Prostate gland (tissue), 2 donors: ENCODE measurements around the gene AKAP8L.

ENCODE experiments used
- CTCF ChIP-seq, 4 experiments: fragments of 200-600 bp in 2 of 4; fragments of 450-650 bp in 2 of 4; sonication (generic) in 2 of 4; IDR thresholded peaks; 1 replicate in 3 of 4; 2 replicates in 1 of 4; pipeline ENCODE4 v1.5.1; 2016 to 2019; ENCODE audit warnings: antibody characterized with exemption in 4 of 4, mild to moderate bottlenecking in 2 of 4, moderate library complexity in 2 of 4
- POLR2A ChIP-seq: fragments of 450-650 bp; IDR thresholded peaks from one replicate; pipeline ENCODE4 v1.6.1; 2016; ENCODE audit warnings: antibody characterized with exemption, mild to moderate bottlenecking
- POLR2AphosphoS5 ChIP-seq: sonication (generic); formaldehyde crosslinking; IDR thresholded peaks from one replicate; pipeline ENCODE4 v1.6.1; 2017; ENCODE audit warnings: antibody characterized with exemption

DNA sequence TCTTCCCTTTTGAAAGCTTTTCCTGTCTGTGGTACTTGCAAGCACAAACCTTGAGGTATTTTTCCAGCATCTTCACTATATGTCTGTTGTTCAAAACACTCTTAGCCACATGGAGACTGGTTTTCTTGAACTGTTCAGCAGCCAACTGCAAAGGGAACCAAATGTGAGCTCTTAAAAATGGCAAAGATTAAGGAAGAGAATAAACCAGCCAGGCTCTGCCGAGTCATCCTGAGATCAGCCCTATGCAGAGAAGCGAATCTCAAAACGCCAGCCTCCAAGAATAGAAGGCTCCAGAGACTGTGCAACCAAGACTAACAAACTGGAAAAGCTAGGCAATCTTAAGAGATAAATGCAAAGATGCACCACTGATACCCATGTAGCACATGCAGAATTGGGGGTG lies 59.9 kb downstream of the AKAP8L start:
- no peak for TF ChIP-seq CTCF (IDR thresholded peaks at IDR 0.05)
- TF ChIP-seq POLR2A: no peak
- no peak for TF ChIP-seq POLR2AphosphoS5
